Liver (tissue), 9 donors: ENCODE results near the gene TMEM217. TPM values are rescaled to one million over a fixed set of nuclear protein-coding genes. Genes with fewer than 3 reads are reported as not detected.

Experiments used
- DNase-seq: peaks from one replicate; pipeline ENCODE4 v3.0.0-alpha.2; 2017; ENCODE audit warnings: low spot score
- H3K27ac ChIP-seq, 2 donors: one replicate each; pipeline ENCODE4 v1.7.0; 2013; ENCODE audit warnings: inconsistent platforms in 2 of 2, low read length in 2 of 2, control low read depth in 1 of 2, low read depth in 1 of 2, mild to moderate bottlenecking in 1 of 2
- H3K27me3 ChIP-seq, 4 donors: one replicate each; pipeline versions ENCODE4 v1.6.1 to v1.7.0; 2013; ENCODE audit warnings: low read length in 3 of 4, inconsistent platforms in 1 of 4, mild to moderate bottlenecking in 1 of 4, moderate library complexity in 1 of 4; ENCODE audit not compliant: control insufficient read depth in 4 of 4, insufficient read depth in 4 of 4
- H3K36me3 ChIP-seq, 4 donors: one replicate each; pipeline versions ENCODE4 v1.6.1 to v1.7.0; 2013; ENCODE audit warnings: low read length in 3 of 4, mild to moderate bottlenecking in 3 of 4, low read depth in 1 of 4, moderate library complexity in 1 of 4; ENCODE audit not compliant: control insufficient read depth in 4 of 4, insufficient read depth in 3 of 4
- H3K4me1 ChIP-seq, 4 donors: one replicate each; pipeline versions ENCODE4 v1.6.1 to v1.7.0; 2013; ENCODE audit warnings: low read length in 3 of 4, mild to moderate bottlenecking in 3 of 4, moderate library complexity in 1 of 4; ENCODE audit not compliant: control insufficient read depth in 4 of 4, insufficient read depth in 4 of 4
- H3K4me3 ChIP-seq, 3 donors: one replicate each; pipeline versions ENCODE4 v1.6.1 to v1.7.0; 2013; ENCODE audit warnings: low read length in 3 of 3, control low read depth in 1 of 3, low read depth in 1 of 3, mild to moderate bottlenecking in 1 of 3
- H3K9ac ChIP-seq, 2 donors: one replicate each; pipeline ENCODE4 v1.7.0; 2013; ENCODE audit warnings: low read length in 2 of 2, mild to moderate bottlenecking in 2 of 2, moderate library complexity in 2 of 2, control low read depth in 1 of 2, low read depth in 1 of 2
- H3K9me3 ChIP-seq, 4 donors: one replicate each; pipeline versions ENCODE4 v1.6.1 to v1.7.0; 2013; ENCODE audit warnings: low read length in 3 of 4; ENCODE audit not compliant: control insufficient read depth in 4 of 4
- ATF3 ChIP-seq: IDR thresholded peaks from 2 replicates; pipeline ENCODE4 v1.6.1; 2016; ENCODE audit warnings: antibody characterized with exemption
- CTCF ChIP-seq: fragments of 150-350 bp; IDR thresholded peaks from 2 replicates; pipeline ENCODE4 v1.5.1; 2017; ENCODE audit warnings: improper control_type of control experiment, low read depth, low read length; ENCODE audit not compliant: missing input control
- EGR1 ChIP-seq, 2 donors: IDR thresholded peaks; 2 replicates each; pipeline ENCODE4 v1.6.1; 2016 to 2018; ENCODE audit warnings: antibody characterized with exemption in 2 of 2, low read depth in 2 of 2
- FOXA1 ChIP-seq: IDR thresholded peaks from 2 replicates; pipeline ENCODE4 v1.6.1; 2016; ENCODE audit warnings: antibody characterized with exemption
- GABPA ChIP-seq, 2 donors: IDR thresholded peaks in 1 of 2; conservative IDR thresholded peaks in 1 of 2; 2 replicates each; pipeline ENCODE4 v1.6.1; 2016; ENCODE audit warnings: antibody characterized with exemption in 2 of 2, mild to moderate bottlenecking in 1 of 2, moderate library complexity in 1 of 2
- HNF4A ChIP-seq, 2 donors: conservative IDR thresholded peaks; 2 replicates each; pipeline ENCODE4 v1.6.1; 2016; ENCODE audit warnings: antibody characterized with exemption in 2 of 2, mild to moderate bottlenecking in 2 of 2
- HNF4G ChIP-seq: IDR thresholded peaks from 2 replicates; pipeline ENCODE4 v1.6.1; 2016; ENCODE audit warnings: antibody characterized with exemption
- JUND ChIP-seq, 2 donors: IDR thresholded peaks; 2 replicates each; pipeline ENCODE4 v1.6.1; 2016; ENCODE audit warnings: antibody characterized with exemption in 2 of 2
- NR2F2 ChIP-seq: IDR thresholded peaks from 2 replicates; pipeline ENCODE4 v1.6.1; 2016; ENCODE audit warnings: antibody characterized with exemption
- RXRA ChIP-seq, 2 donors: IDR thresholded peaks; 2 replicates each; pipeline ENCODE4 v1.6.1; 2017 to 2018; ENCODE audit warnings: antibody characterized with exemption in 2 of 2, mild to moderate bottlenecking in 1 of 2
- TAF1 ChIP-seq: conservative IDR thresholded peaks from 2 replicates; pipeline ENCODE4 v1.6.1; 2016; ENCODE audit warnings: antibody characterized with exemption, mild to moderate bottlenecking
- YY1 ChIP-seq: IDR thresholded peaks from 2 replicates; pipeline ENCODE4 v1.6.1; 2016; ENCODE audit warnings: antibody characterized with exemption, mild to moderate bottlenecking
- ZBTB33 ChIP-seq: IDR thresholded peaks from 2 replicates; pipeline ENCODE4 v1.6.1; 2016; ENCODE audit warnings: antibody characterized with exemption
- WGBS: extraction: QIAGEN DNeasy Blood & Tissue Kit; methylation state at CpG from one replicate; pipeline ENCODE4 v1.1.7; 2013; 5-methylcytosine and 5-hydroxymethylcytosine counted together
- polyA plus RNA-seq, 2 donors: library from polyadenylated mRNA; stranded (reverse) in 1 of 2; unstranded in 1 of 2; fragments of 200-250 nt in 1 of 2; fragments of >200 nt in 1 of 2; fragmentation: Nextera tagmentation in 1 of 2; extraction: Ambion mirVana in 1 of 2; gene quantifications; one replicate each; pipeline versions ENCODE4 v1.2.1 to v1.2.3, GENCODE V29; 2013 to 2015
- total RNA-seq, 2 donors: library from RNA; depleted of rRNA; stranded (reverse); fragments of >200 nt; gene quantifications; one replicate each; pipeline ENCODE4 v1.2.3, GENCODE V29; 2014
- TF ChIP-seq, protein P1 (sequence below): IDR thresholded peaks from 2 replicates; pipeline ENCODE4 v1.6.1; 2016; ENCODE audit warnings: antibody characterized with exemption
- donor health status: healthy.
- donor health status: healthy.
- donor health status: healthy.
- donor health status: healthy.
- donor health status: healthy.

Gene TMEM217
- total and polyA plus RNA-seq, 4 donors: 0.39 to 3.2 (median 0.62) TPM

DNA sequence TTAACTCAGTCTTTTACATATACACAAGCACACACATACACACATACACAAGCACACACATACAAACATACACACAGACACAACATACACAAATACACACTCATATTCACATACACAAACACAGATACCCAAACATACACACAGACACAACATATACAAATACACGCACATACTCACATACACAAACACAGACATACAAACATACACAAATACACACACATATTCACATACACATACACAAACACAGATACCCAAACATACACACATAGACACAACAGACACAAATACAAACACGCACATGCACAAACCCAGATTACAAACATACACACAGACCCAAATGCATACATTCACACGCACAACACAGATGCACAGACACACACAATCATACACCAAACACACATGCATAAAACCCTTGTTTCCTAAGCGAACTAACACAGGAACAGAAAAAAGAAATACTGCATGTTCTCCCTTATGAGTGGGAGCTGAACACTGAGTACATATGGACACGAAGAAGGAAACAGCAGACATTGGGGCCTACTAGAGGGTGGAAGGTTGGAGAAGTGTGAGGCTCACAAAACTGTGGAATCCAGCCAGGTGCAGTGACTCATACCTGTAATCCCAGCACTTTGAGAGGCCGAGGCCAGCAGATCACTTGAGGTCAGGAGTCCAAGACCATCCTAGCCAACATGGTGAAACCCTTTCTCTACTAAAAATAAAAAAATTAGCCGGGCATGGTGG lies 53.8 kb downstream of the TMEM217 start (continued):
- TF ChIP-seq CTCF (no peak), GABPA (IDR thresholded peaks at IDR 0.05 in 1 of 2, conservative IDR thresholded peaks at IDR 0.05 in 1 of 2) (no peak), JUND (IDR thresholded peaks at IDR 0.05) (peak; percentile 93 to 98)

DNA sequence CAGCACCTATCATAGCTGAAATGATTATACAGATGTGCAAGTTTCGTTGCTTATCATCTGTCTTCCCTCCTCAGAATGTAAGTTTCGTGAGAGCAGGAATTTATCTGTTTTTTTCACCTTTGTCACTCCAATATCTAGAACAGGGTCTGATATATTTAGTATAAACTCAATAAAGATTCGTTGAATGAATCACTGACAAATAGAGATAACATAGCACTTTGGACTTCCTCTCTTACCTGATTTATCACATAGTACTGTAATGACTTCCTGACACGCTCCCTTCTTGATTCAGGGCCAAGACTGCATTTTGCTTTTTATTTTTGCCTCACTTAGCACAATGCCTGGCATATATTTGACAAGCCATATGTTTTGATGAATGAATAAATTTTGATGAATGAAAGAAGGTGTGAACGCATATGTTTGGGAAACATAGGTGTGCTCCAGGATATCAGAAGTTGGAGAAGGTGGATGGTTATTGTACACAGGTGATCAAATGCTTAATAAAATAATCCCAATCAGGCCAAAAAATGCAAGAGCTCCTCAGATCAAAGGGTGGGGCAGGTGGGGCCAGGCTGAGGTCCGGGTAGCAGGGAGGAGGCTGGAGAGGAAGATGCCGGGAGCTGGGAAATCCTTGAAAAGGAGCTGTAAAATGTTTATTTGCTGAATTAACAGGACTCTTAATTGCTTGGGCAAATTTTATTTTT lies 55.0 kb downstream of the TMEM217 start:
- TF ChIP-seq HNF4A (conservative IDR thresholded peaks at IDR 0.05): peak in 1 of 2 donors; percentile 10
- TF ChIP-seq CTCF: no peak
- no peak overlapping the region for H3K4me3 ChIP-seq
- WGBS: 58% methylated on average over 7 of the region's 7 CpGs
- H3K27me3 ChIP-seq: no peaks in the 10 kb centered on the region
- no peak overlapping the region for H3K9ac ChIP-seq
- H3K27ac ChIP-seq: no peak overlapping the region
- H3K9me3 ChIP-seq: no peaks in the 10 kb centered on the region
- H3K4me1 ChIP-seq: peaks cover 0 to 4% (median 2%) of the 10 kb centered on the region in 4 donors
- DNase-seq: no peak
- no peaks in the 10 kb centered on the region for H3K36me3 ChIP-seq

DNA sequence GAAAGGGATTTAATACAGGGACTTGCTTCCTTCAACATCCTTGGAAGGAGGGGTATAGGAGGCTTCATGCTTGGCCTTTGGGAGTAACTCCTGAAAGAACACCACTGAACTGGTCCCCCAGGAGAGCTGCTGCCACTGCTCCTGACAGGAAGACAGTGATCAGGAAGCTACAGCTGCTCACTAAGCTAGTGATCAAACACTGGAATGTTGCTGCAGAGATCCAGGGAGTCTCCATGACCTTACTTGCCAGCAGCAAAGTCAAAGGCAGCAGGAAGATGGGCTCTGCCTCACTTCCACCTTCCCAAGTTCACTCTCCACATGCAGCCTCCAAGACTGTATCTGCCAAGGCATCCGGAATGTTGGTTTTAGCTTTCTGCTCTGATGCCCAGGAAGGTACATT lies 56.2 kb downstream of the TMEM217 start:
- Histone ChIP-seq H3K4me1 (peaks cover 0 to 4% (median 2%) of the 10 kb centered on the region in 4 donors), H3K4me3 (no peak overlapping the region), H3K9me3 (no peaks in the 10 kb centered on the region), H3K36me3 (no peaks in the 10 kb centered on the region), H3K27ac (no peak overlapping the region), H3K27me3 (no peaks in the 10 kb centered on the region), H3K9ac (no peak overlapping the region)
- WGBS: 100% methylated on average over 1 of the region's 1 CpG
- TF ChIP-seq HNF4G (no peak), YY1 (no peak), NR2F2 (no peak)
- TF ChIP-seq, protein P1, sequence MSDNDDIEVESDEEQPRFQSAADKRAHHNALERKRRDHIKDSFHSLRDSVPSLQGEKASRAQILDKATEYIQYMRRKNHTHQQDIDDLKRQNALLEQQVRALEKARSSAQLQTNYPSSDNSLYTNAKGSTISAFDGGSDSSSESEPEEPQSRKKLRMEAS: no peak
- DNase-seq: no peak

- no peaks in the 10 kb centered on the region for H3K27me3 ChIP-seq
- H3K4me1 ChIP-seq: peaks cover 0 to 4% (median under 1%) of the 10 kb centered on the region in 4 donors
- no peak overlapping the region for H3K9ac ChIP-seq
- DNase-seq: no peak
- H3K4me3 ChIP-seq: no peak overlapping the region
- no peaks in the 10 kb centered on the region for H3K9me3 ChIP-seq
- WGBS: 65% methylated on average over 5 of the region's 5 CpGs
- H3K36me3 ChIP-seq: no peaks in the 10 kb centered on the region
- H3K27ac ChIP-seq: no peak overlapping the region
- no peak for TF ChIP-seq YY1
- TF ChIP-seq, protein P1: no peak
- TF ChIP-seq FOXA1: no peak
- TF ChIP-seq RXRA (IDR thresholded peaks at IDR 0.05): no peak
- no peak for TF ChIP-seq ZBTB33
- no peak for TF ChIP-seq HNF4G
- no peak for TF ChIP-seq HNF4A (conservative IDR thresholded peaks at IDR 0.05)
- TF ChIP-seq EGR1 (IDR thresholded peaks at IDR 0.05; ENCODE audit: low read depth in 2 of 2): no peak
- no peak for TF ChIP-seq ATF3
- TF ChIP-seq GABPA (IDR thresholded peaks at IDR 0.05 in 1 of 2, conservative IDR thresholded peaks at IDR 0.05 in 1 of 2): no peak
- TF ChIP-seq NR2F2: no peak
- no peak for TF ChIP-seq TAF1
Observed at GRCh38 chr6:37200085-37200484, 57.9 kb downstream of the TMEM217 start.
